IMR-90 (cell line): ENCODE data around the gene SYNPO2. TPM values are rescaled to one million over a fixed set of nuclear protein-coding genes. Genes with fewer than 3 reads are reported as not detected.

Source experiments
- ATAC-seq: fragments of 200-7000 bp; cut with Tn5 transposase; 2 replicates; pipeline ENCODE4 v1.9.1; 2020; ENCODE audit warnings: low read depth, mild to moderate bottlenecking, moderate library complexity
- BruUV-seq: library from RNA; stranded (reverse); fragments of 400-500 nt; replicated peaks from 2 replicates; lab custom pipeline; 2021; lab: Mats Ljungman, UMichigan
- CTCF ChIA-PET: fragments of 300-600 bp; formaldehyde crosslinking; extraction: SDS; loops from one replicate; lab custom pipeline; 2021; ENCODE audit warnings: antibody characterized with exemption; lab: Yijun Ruan, JAX
- POLR2A ChIA-PET: fragments of 300-600 bp; sonication (Branson Sonifier 250); formaldehyde crosslinking; loops from one replicate; lab custom pipeline; 2022; ENCODE audit warnings: antibody characterized with exemption; ENCODE audit not compliant: unreplicated experiment; lab: Charles Lee
- DNase-seq: peaks from one replicate; pipeline ENCODE4 v3.0.0; 2013
- H2AFZ ChIP-seq: replicated peaks from 2 replicates; pipeline ENCODE3; 2013; ENCODE audit warnings: low read length, mild to moderate bottlenecking; ENCODE audit not compliant: poor library complexity
- H2AK5ac ChIP-seq: 2 replicates; pipeline ENCODE4 v1.6.1; 2013; ENCODE audit warnings: low read depth, low read length, inconsistent platforms
- H2AK9ac ChIP-seq: replicated peaks from 2 replicates; pipeline ENCODE3; 2013; ENCODE audit warnings: mild to moderate bottlenecking, low read depth, low read length, moderate library complexity; ENCODE audit not compliant: poor library complexity
- H2BK120ac ChIP-seq: 2 replicates; pipeline ENCODE4 v1.6.1; 2013; ENCODE audit warnings: low read depth, low read length, inconsistent platforms
- H2BK15ac ChIP-seq: 3 replicates; pipeline ENCODE4 v1.6.1; 2013; ENCODE audit warnings: low read depth, low read length, inconsistent platforms
- H2BK20ac ChIP-seq: 2 replicates; pipeline ENCODE4 v1.6.1; 2013; ENCODE audit warnings: low read depth, mild to moderate bottlenecking, inconsistent platforms, low read length, moderate library complexity
- H2BK5ac ChIP-seq: 2 replicates; pipeline ENCODE4 v1.6.1; 2013; ENCODE audit warnings: mild to moderate bottlenecking, low read depth, low read length, inconsistent platforms; ENCODE audit not compliant: poor library complexity, severe bottlenecking
- H3K14ac ChIP-seq: replicated peaks from 2 replicates; pipeline ENCODE4 v1.6.1; 2013; ENCODE audit warnings: low read depth, low read length, inconsistent platforms
- H3K18ac ChIP-seq: 2 replicates; pipeline ENCODE4 v1.6.1; 2013; ENCODE audit warnings: low read depth, low read length, control low read depth
- H3K23ac ChIP-seq: 2 replicates; pipeline ENCODE4 v1.6.1; 2013; ENCODE audit warnings: low read depth, low read length, inconsistent platforms
- H3K27ac ChIP-seq: 2 replicates; pipeline ENCODE4 v1.5.1; 2013; ENCODE audit warnings: mild to moderate bottlenecking, control low read depth, low read length; ENCODE audit not compliant: insufficient read depth
- H3K27me3 ChIP-seq: 2 replicates; pipeline ENCODE4 v1.6.1; 2013; ENCODE audit warnings: low read length; ENCODE audit not compliant: control insufficient read depth, insufficient read depth
- H3K36me3 ChIP-seq: 2 replicates; pipeline ENCODE4 v1.6.1; 2013; ENCODE audit warnings: low read length, mixed read lengths; ENCODE audit not compliant: control insufficient read depth, insufficient read depth
- H3K4ac ChIP-seq: 2 replicates; pipeline ENCODE4 v1.6.1; 2013; ENCODE audit warnings: low read depth, low read length, inconsistent platforms
- H3K4me1 ChIP-seq: 2 replicates; pipeline ENCODE4 v1.6.1; 2013; ENCODE audit warnings: low read length, mixed read lengths; ENCODE audit not compliant: control insufficient read depth, insufficient read depth
- H3K4me2 ChIP-seq: 2 replicates; pipeline ENCODE4 v1.6.1; 2013; ENCODE audit warnings: low read depth, mild to moderate bottlenecking, control low read depth, low read length, moderate library complexity
- H3K4me3 ChIP-seq: 2 replicates; pipeline ENCODE4 v1.5.1; 2013; ENCODE audit warnings: low read depth, mild to moderate bottlenecking, control low read depth, low read length, moderate library complexity; ENCODE audit not compliant: insufficient read depth
- H3K56ac ChIP-seq: 2 replicates; pipeline ENCODE4 v1.6.1; 2013; ENCODE audit warnings: low read length, inconsistent platforms; ENCODE audit not compliant: insufficient read depth; ENCODE audit errors: extremely low read depth
- H3K79me1 ChIP-seq, 2 experiments: 2 replicates each; pipeline ENCODE4 v1.6.1; 2013; ENCODE audit warnings: low read length in 2 of 2, inconsistent platforms in 1 of 2, low read depth in 1 of 2
- H3K9ac ChIP-seq: 2 replicates; pipeline ENCODE4 v1.6.1; 2013; ENCODE audit warnings: low read depth, low read length, control low read depth
- H3K9me1 ChIP-seq: 2 replicates; pipeline ENCODE4 v1.6.1; 2013; ENCODE audit warnings: low read length, inconsistent platforms; ENCODE audit not compliant: insufficient read depth
- H3K9me3 ChIP-seq: 2 replicates; pipeline ENCODE4 v1.6.1; 2013; ENCODE audit warnings: low read length; ENCODE audit not compliant: control insufficient read depth, insufficient read depth
- H4K20me1 ChIP-seq: 2 replicates; pipeline ENCODE4 v1.6.1; 2013; ENCODE audit warnings: low read length, inconsistent platforms; ENCODE audit not compliant: insufficient read depth
- H4K5ac ChIP-seq: 2 replicates; pipeline ENCODE4 v1.6.1; 2013; ENCODE audit warnings: mild to moderate bottlenecking, low read depth, low read length, control low read depth
- H4K8ac ChIP-seq, 2 experiments: 2 replicates each; pipeline ENCODE4 v1.6.1; 2013; ENCODE audit warnings: low read depth in 2 of 2, low read length in 2 of 2, control low read depth in 1 of 2, inconsistent platforms in 1 of 2
- H4K91ac ChIP-seq: 2 replicates; pipeline ENCODE4 v1.6.1; 2013; ENCODE audit warnings: low read depth, low read length, inconsistent platforms; ENCODE audit not compliant: insufficient read depth
- CHD1 ChIP-seq: IDR thresholded peaks from 2 replicates; pipeline ENCODE4 v1.6.1; 2012; ENCODE audit warnings: low read depth, low read length, improper control_type of control experiment
- POLR2A ChIP-seq: IDR thresholded peaks from 2 replicates; pipeline ENCODE4 v1.6.1; 2012; ENCODE audit warnings: mild to moderate bottlenecking, low read depth, low read length
- RFX5 ChIP-seq: IDR thresholded peaks from 2 replicates; pipeline ENCODE4 v1.8.0; 2012; ENCODE audit warnings: low read depth, mild to moderate bottlenecking, low read length, moderate library complexity
- WGBS, 2 experiments: methylation state at CpG; one replicate each; pipeline versions ENCODE4 v1.1.5 to v1.1.7; 2013; ENCODE audit warnings: missing lambda C conversion rate in 2 of 2; ENCODE audit not compliant: insufficient read length in 1 of 2; ENCODE audit errors: extremely low coverage in 2 of 2; 5-methylcytosine and 5-hydroxymethylcytosine counted together
- dilution Hi-C: fragments of 300-500 bp; cut with HindIII; formaldehyde crosslinking; loops from one replicate; pipeline ENCODE4 v1.14.3; 2018; ENCODE audit warnings: low sequenced_read_pairs; ENCODE audit not compliant: unreplicated experiment
- in situ Hi-C: fragments of 300-500 bp; cut with MboI; formaldehyde crosslinking; loops from 3 replicates; pipeline ENCODE4 v1.14.3; 2019; ENCODE audit warnings: low sequenced_read_pairs, inconsistent platforms, mixed read lengths
- intact Hi-C: fragments of 100-400 bp; cut with micrococcal nuclease; formaldehyde crosslinking; loops from 2 replicates; pipeline ENCODE4 v1.10.0; 2022
- polyA plus RNA-seq, 3 experiments: library from polyadenylated mRNA; depleted of rRNA; stranded (reverse); fragments of >200 nt; gene quantifications; 2 replicates each; pipeline ENCODE4 v1.2.3, GENCODE V29; 2012; ENCODE audit warnings: low replicate concordance in 1 of 3
- total RNA-seq: library from RNA; depleted of rRNA; stranded (reverse); fragments of >200 nt; gene quantifications from 2 replicates; pipeline ENCODE4 v1.2.3, GENCODE V29; 2012
- TF ChIP-seq, protein P1 (sequence below): fragments of 150-350 bp; IDR thresholded peaks from 2 replicates; pipeline ENCODE4 v1.6.1; 2016; ENCODE audit warnings: low read depth, mild to moderate bottlenecking, low read length, moderate library complexity, borderline replicate concordance

SYNPO2 gene
- total and polyA plus RNA-seq, 2 of the 4 experiments (the other 2 are of a cell fraction): 0.99 to 1.8 TPM

DNA sequence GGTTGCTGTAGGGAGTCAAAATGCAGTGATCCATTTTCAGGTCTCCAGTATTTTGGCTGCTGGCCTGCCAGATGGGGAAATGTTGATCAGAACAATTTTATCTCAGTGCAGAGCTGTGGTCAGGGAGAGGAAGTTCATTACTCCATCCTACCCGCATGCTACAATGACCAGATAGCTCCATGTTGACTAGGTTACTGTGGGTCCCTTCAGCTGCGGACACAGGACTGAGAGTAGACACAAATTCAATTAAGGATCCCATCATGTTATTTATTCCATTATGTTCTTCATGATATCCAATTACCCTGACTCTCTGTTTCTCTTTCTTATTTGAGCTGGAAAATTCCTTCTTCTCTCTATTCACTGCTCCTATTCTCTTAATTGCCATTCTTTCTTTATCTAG lies 16.3 kb downstream of the SYNPO2 start:
- Histone ChIP-seq H3K27me3 (no peaks in the 10 kb centered on the region), H3K23ac (no peak overlapping the region), H3K9ac (no peak overlapping the region), H4K8ac (no peak overlapping the region; a peak in 1 of 4 replicates), H2BK5ac (no peak overlapping the region), H3K9me3 (no peaks in the 10 kb centered on the region), H2AK5ac (no peak overlapping the region; the same call in 1 of the 2 replicates), H4K5ac (no peak overlapping the region), H3K36me3 (no peaks in the 10 kb centered on the region), H4K20me1 (no peaks in the 10 kb centered on the region), H3K4me3 (no peak overlapping the region), H2AK9ac (no peak overlapping the region), H3K18ac (no peak overlapping the region), H2BK20ac (no peak overlapping the region), H3K9me1 (no peaks in the 10 kb centered on the region), H2BK120ac (no peak overlapping the region), H3K27ac (no peak overlapping the region), H2AFZ (no peak overlapping the region), H3K4me1 (peaks cover 2% of the 10 kb centered on the region), H3K4me2 (no peak overlapping the region), H3K4ac (no peak overlapping the region), H4K91ac (no peak overlapping the region), H3K79me1 (no peaks in the 10 kb centered on the region), H3K56ac (no peak overlapping the region), H3K14ac (no peak overlapping the region), H2BK15ac (no peak overlapping the region)
- intact Hi-C loops: no loop called here
- CTCF ChIA-PET: no interaction called here
- POLR2A ChIA-PET: no interaction called here
- WGBS, 2 experiments: no CpG with 5 or more reads among the region's 2 CpGs
- no TSS peak for BruUV-seq
- dilution Hi-C loops: no loop called here
- TF ChIP-seq, protein P1, sequence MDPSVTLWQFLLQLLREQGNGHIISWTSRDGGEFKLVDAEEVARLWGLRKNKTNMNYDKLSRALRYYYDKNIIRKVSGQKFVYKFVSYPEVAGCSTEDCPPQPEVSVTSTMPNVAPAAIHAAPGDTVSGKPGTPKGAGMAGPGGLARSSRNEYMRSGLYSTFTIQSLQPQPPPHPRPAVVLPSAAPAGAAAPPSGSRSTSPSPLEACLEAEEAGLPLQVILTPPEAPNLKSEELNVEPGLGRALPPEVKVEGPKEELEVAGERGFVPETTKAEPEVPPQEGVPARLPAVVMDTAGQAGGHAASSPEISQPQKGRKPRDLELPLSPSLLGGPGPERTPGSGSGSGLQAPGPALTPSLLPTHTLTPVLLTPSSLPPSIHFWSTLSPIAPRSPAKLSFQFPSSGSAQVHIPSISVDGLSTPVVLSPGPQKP: no peak
- TF ChIP-seq RFX5 (no peak), POLR2A (no peak), CHD1 (no peak)
- in situ Hi-C loops: no loop called here
- ATAC-seq (no peak), DNase-seq (peak; percentile 17)
